Urinary bladder (tissue), 4 donors: ENCODE results near the gene OR10K1. TPM values are rescaled to one million over a fixed set of nuclear protein-coding genes. Genes with fewer than 3 reads are reported as not detected.

Experiments used
- DNase-seq: peaks from one replicate; pipeline ENCODE4 v3.0.0-alpha.2; 2015; ENCODE audit errors: extremely low spot score
- H3K27ac ChIP-seq: one replicate; pipeline ENCODE4 v1.5.1; 2013; ENCODE audit warnings: low read depth, mild to moderate bottlenecking, moderate library complexity
- H3K36me3 ChIP-seq: one replicate; pipeline ENCODE4 v1.6.1; 2013; ENCODE audit warnings: mild to moderate bottlenecking, moderate library complexity; ENCODE audit not compliant: insufficient read depth
- H3K4me1 ChIP-seq: one replicate; pipeline ENCODE4 v1.6.1; 2013; ENCODE audit warnings: mild to moderate bottlenecking, moderate library complexity; ENCODE audit not compliant: insufficient read depth
- H3K4me3 ChIP-seq: one replicate; pipeline ENCODE4 v1.5.1; 2013; ENCODE audit warnings: low read depth, low read length
- WGBS: extraction: QIAGEN DNeasy Blood & Tissue Kit; methylation state at CpG from one replicate; pipeline ENCODE4 v1.1.7; 2013; 5-methylcytosine and 5-hydroxymethylcytosine counted together
- polyA plus RNA-seq: library from polyadenylated mRNA; stranded (reverse); fragments of 200-250 nt; gene quantifications from one replicate; pipeline ENCODE4 v1.2.3, GENCODE V29; 2013
- total RNA-seq: library from RNA; depleted of rRNA; stranded (reverse); fragments of >200 nt; gene quantifications from one replicate; pipeline ENCODE4 v1.2.3, GENCODE V29; 2014
- donor health status: healthy with polysubstance abuse.
- donor health status: healthy.

The OR10K1 gene
- total and polyA plus RNA-seq, 2 donors = not detected

DNA sequence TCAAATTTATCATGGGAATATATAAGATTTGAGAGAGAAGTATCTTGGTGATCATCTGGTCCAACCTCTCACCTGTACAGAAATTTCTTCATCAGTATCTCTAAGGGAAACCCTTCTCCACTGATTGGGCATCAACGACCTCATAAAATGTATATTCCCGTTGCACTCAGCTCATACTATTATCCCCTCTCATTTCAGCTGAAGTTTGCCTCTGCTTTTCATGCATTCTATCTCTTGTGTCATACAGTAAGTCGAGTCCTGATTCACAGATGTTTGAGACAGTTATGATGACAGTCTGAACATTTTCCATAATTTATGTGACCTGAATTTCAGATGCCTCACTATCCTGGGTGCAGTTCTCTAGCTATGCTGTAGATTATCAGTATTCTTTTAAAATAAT is 31.4 kb downstream of the OR10K1 start:
- H3K27ac ChIP-seq = no peak overlapping the region
- no peak for DNase-seq

DNA sequence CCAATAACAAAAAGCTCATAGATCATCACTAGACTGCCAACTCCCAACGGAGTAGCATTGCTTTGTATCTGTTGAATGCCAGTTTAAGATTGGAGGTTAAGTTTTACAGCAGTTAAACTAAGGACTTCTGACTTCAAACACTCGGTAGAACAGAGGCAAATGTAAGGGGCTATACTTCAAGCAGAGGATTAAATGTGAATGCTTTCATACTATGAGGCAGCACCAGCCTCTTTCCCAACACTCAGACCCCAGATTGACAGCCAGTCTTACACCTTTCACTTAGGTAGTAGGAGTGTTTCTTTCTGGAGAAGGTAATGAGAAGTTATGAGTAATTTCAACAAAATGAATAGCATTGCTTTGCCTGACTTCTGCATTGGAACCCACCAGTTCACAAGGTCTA is 33.2 kb downstream of the OR10K1 start:
- H3K4me3 ChIP-seq = no peak overlapping the region
- WGBS = 14% methylated on average over 2 of the region's 2 CpGs
- H3K27ac ChIP-seq = no peak overlapping the region
- H3K36me3 ChIP-seq = no peaks in the 10 kb centered on the region
- DNase-seq = no peak
- no peaks in the 10 kb centered on the region for H3K4me1 ChIP-seq

More for the DNA sequence above, 31.4 kb downstream of the OR10K1 start:
- Histone ChIP-seq H3K36me3 (no peaks in the 10 kb centered on the region), H3K4me1 (no peaks in the 10 kb centered on the region), H3K4me3 (no peak overlapping the region)
- WGBS = 60% methylated on average over 3 of the region's 3 CpGs

DNA sequence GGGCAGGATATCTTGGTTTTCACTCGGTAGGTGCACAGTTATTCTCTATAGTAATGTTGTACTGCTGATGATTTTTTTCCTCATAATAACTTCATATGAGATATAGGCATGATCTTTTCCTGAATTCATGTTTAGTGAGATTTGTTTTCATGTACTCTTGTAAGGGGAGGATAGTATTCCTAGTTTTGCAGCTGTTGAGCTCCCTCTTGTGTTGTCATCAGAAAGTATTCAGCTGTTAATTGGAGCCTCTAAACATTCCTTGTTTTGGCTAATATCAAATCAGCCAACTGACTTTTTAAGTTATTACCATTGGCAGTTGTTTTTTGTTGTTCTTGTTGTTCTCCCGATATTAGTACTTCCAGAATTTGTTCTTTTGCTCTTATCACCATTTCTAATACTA is 34.7 kb downstream of the OR10K1 start:
- no peak for DNase-seq
- no peaks in the 10 kb centered on the region for H3K4me1 ChIP-seq
- H3K27ac ChIP-seq = no peak overlapping the region
- WGBS = 31% methylated on average over 2 of the region's 2 CpGs
- no peaks in the 10 kb centered on the region for H3K36me3 ChIP-seq
- H3K4me3 ChIP-seq = no peak overlapping the region

DNA sequence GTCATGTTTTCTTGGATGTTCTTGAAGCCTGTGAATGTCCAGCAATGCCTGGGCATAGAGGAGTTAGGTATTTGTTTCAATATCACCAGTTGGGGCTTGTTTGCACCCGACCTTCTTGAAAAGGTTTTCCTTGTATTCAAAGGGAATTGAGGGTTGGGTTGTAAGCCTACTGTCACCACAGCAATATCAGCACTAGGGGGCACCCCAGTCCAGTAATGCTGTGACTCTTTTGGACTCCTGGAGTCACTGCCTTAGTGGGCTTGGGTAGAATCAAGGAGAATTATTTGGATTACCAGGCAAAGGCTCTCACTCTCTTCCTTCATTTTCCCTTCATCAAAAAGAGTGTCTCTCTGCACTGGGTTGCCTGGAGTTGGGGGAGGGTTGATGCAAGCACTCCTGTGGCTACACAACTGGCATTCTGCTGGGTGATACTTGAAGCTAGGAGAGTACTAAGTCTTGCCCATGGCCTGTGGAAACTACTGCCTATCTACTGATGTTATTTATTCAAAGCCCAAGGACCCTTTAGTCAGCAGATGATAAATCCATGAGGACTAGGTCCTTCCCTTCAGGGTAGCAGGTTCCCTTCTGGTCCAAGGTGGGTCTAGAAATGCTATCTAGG is 44.8 kb downstream of the OR10K1 start:
- 29% methylated on average over 1 of the region's 1 CpG for WGBS
- Histone ChIP-seq H3K4me1 (no peaks in the 10 kb centered on the region), H3K4me3 (no peak overlapping the region), H3K36me3 (no peaks in the 10 kb centered on the region), H3K27ac (no peak overlapping the region)
- no peak for DNase-seq

DNA sequence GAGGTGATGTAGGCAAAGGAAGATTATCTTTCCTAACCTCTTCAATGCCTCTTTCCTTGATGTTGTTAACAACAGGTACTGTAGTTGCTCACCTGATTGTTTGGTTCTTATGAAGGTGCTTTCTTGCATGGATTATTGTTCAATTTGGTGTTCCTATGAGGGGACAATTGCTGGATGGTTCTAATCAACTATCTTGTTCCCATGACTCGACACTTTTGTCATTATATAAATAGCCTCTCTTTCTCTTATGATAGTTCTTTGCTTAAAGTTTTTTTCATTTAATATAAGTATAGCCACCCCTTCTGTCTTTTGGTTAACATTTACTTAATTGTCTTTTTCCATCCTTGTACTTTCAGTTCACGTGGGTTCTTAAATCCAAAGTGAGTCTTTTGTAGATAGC is 45.9 kb downstream of the OR10K1 start:
- Histone ChIP-seq H3K4me3 (no peak overlapping the region), H3K27ac (no peak overlapping the region), H3K36me3 (no peaks in the 10 kb centered on the region), H3K4me1 (no peaks in the 10 kb centered on the region)
- no peak for DNase-seq
- 68% methylated on average over 2 of the region's 2 CpGs for WGBS

DNA sequence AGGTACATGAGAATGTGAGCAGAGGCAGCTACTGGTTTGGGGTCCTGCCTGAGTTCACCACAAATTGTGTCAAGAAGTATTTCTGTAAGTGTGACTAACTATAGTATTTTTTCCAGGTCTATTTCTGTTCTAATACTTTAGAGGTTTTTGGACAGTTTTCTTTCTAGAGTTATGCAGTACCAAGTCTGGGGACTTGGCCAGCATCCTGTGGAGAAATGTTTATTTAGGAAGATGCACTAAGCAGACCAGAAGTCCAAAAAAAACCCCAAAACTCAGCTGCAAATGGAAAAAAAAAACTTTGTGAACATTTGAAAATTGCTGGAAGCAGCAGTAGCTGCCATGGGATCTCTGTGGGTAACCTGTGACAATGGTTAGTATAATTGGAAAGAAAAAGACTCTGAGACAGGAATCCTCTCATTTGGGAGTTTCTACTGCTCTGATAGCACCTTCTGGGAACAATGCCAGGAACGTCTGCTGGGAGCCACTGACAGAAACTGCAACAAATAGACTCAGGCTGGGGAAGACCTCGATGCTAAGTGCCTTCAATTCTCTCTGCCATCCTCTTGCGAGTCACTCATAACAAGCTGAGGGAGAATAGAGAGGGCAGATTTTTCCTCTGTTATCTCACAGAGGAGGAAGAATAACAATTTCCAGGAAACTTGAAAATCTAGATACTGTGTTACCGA is 48.0 kb downstream of the OR10K1 start:
- WGBS = 9% methylated on average over 4 of the region's 4 CpGs
- Histone ChIP-seq H3K36me3 (no peaks in the 10 kb centered on the region), H3K27ac (no peak overlapping the region), H3K4me3 (no peak overlapping the region), H3K4me1 (no peaks in the 10 kb centered on the region)
- DNase-seq = no peak

DNA sequence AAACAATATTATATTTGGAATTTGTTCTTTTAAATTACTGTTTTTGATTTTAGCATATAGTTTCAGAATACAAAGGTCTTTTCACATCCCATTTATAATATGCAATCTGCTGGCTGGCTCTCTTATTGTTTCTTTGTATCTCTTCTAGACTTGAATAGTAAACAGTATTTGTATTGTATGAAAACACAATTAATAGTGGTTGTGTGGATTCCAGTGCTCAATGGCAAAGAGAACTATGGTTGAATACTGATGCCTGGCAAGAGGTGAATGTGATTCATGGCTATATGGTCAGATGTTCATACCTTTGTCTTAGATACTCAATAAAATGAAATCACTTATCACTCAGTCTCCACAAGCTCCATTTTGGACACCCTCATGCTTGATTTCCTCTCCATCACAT is 55.3 kb downstream of the OR10K1 start:
- Histone ChIP-seq H3K36me3 (no peaks in the 10 kb centered on the region), H3K4me1 (no peaks in the 10 kb centered on the region), H3K27ac (no peak overlapping the region), H3K4me3 (no peak overlapping the region)
- DNase-seq = no peak

Other genes starting within 250 kb of the OR10K1 start
- gene CD1A, start 207.4 kb upstream of the OR10K1 start, total RNA-seq = not detected
- 0.05 TPM for gene CD1A, start 207.4 kb upstream of the OR10K1 start, polyA plus RNA-seq
- 2.9 TPM for gene CD1C, start 171.9 kb upstream of the OR10K1 start, total RNA-seq
- gene CD1C, start 171.9 kb upstream of the OR10K1 start, polyA plus RNA-seq = 0.70 TPM
- not detected for gene CD1B, start 130.3 kb upstream of the OR10K1 start, total RNA-seq
- 0.09 TPM for gene CD1B, start 130.3 kb upstream of the OR10K1 start, polyA plus RNA-seq
- gene CD1E, start 107.9 kb upstream of the OR10K1 start, total RNA-seq = 0.69 TPM
- gene CD1E, start 107.9 kb upstream of the OR10K1 start, polyA plus RNA-seq = 1.0 TPM
- not detected for gene OR10T2, start 62.4 kb upstream of the OR10K1 start, total RNA-seq
- gene OR10T2, start 62.4 kb upstream of the OR10K1 start, polyA plus RNA-seq = not detected
- gene OR10K2, start 35.6 kb upstream of the OR10K1 start, total RNA-seq = not detected
- gene OR10K2, start 35.6 kb upstream of the OR10K1 start, polyA plus RNA-seq = not detected
- gene OR10R2, start 10.4 kb downstream of the OR10K1 start, total RNA-seq = not detected
- gene OR10R2, start 10.4 kb downstream of the OR10K1 start, polyA plus RNA-seq = not detected
- not detected for gene OR6Y1, start 92.6 kb downstream of the OR10K1 start, total RNA-seq
- not detected for gene OR6Y1, start 92.6 kb downstream of the OR10K1 start, polyA plus RNA-seq
- gene OR6P1, start 108.7 kb downstream of the OR10K1 start, total RNA-seq = not detected
- not detected for gene OR6P1, start 108.7 kb downstream of the OR10K1 start, polyA plus RNA-seq
- gene OR10X1, start 118.1 kb downstream of the OR10K1 start, total RNA-seq = not detected
- gene OR10X1, start 118.1 kb downstream of the OR10K1 start, polyA plus RNA-seq = not detected
- not detected for gene OR10Z1, start 143.4 kb downstream of the OR10K1 start, total RNA-seq
- not detected for gene OR10Z1, start 143.4 kb downstream of the OR10K1 start, polyA plus RNA-seq
- gene SPTA1, start 224.9 kb downstream of the OR10K1 start, total RNA-seq = 3.9 TPM
- 0.06 TPM for gene SPTA1, start 224.9 kb downstream of the OR10K1 start, polyA plus RNA-seq
- gene OR6K2, start 238.8 kb downstream of the OR10K1 start, total RNA-seq = not detected
- not detected for gene OR6K2, start 238.8 kb downstream of the OR10K1 start, polyA plus RNA-seq